Transverse colon (tissue), 4 donors: Measurements from ENCODE around the gene XRCC6.
A peak's percentile ranks its signal among the peaks of the same experiment; 100 is the strongest.

Source experiments
- POLR2A ChIP-seq: fragments of 450-650 bp; IDR thresholded peaks from one replicate; pipeline ENCODE4 v1.6.1; 2016; ENCODE audit warnings: antibody characterized with exemption, mild to moderate bottlenecking, moderate library complexity
- POLR2AphosphoS5 ChIP-seq, 3 donors: sonication (generic); formaldehyde crosslinking; IDR thresholded peaks; one replicate each; pipeline ENCODE4 v1.6.1; 2016; ENCODE audit warnings: antibody characterized with exemption in 3 of 3
- TF ChIP-seq, protein P1 (sequence below), 5 experiments: fragments of 200-600 bp in 3 of 5; fragments of 450-650 bp in 2 of 5; sonication (generic) in 3 of 5; IDR thresholded peaks; 1 replicate in 2 of 5; 2 replicates in 3 of 5; pipeline ENCODE4 v1.5.1; 2016 to 2017; ENCODE audit warnings: antibody characterized with exemption in 5 of 5, inconsistent platforms in 3 of 5, mild to moderate bottlenecking in 2 of 5, moderate library complexity in 1 of 5

DNA sequence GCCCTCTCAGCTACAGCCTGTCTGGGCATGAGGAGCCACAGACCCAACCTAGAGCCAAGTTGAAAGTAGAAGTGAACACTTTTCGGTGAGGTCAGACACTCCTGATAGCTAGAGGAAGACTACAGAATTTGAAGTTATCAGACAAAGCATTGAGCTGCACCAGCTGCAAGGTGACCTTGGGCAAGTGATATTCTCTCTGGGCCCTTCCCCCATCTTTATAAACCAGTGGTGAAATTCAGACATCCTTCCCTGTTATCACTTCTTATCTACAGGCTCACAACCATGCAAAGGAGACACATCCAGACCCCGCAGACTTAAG lies 23.5 kb upstream of the XRCC6 start:
- TF ChIP-seq POLR2AphosphoS5 (IDR thresholded peaks at IDR 0.05): no peak
- no peak for TF ChIP-seq POLR2A
- TF ChIP-seq, protein P1, sequence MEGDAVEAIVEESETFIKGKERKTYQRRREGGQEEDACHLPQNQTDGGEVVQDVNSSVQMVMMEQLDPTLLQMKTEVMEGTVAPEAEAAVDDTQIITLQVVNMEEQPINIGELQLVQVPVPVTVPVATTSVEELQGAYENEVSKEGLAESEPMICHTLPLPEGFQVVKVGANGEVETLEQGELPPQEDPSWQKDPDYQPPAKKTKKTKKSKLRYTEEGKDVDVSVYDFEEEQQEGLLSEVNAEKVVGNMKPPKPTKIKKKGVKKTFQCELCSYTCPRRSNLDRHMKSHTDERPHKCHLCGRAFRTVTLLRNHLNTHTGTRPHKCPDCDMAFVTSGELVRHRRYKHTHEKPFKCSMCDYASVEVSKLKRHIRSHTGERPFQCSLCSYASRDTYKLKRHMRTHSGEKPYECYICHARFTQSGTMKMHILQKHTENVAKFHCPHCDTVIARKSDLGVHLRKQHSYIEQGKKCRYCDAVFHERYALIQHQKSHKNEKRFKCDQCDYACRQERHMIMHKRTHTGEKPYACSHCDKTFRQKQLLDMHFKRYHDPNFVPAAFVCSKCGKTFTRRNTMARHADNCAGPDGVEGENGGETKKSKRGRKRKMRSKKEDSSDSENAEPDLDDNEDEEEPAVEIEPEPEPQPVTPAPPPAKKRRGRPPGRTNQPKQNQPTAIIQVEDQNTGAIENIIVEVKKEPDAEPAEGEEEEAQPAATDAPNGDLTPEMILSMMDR (IDR thresholded peaks at IDR 0.05): peak in 2 of 5 experiments; percentile 3 to 4
